RPMI8226 (cell line): ENCODE measurements around the gene OR11A1.

Source experiments
- DNase-seq: peaks from one replicate; pipeline ENCODE4 v3.0.0-alpha.2; 2015

Gene OR11A1, protein sequence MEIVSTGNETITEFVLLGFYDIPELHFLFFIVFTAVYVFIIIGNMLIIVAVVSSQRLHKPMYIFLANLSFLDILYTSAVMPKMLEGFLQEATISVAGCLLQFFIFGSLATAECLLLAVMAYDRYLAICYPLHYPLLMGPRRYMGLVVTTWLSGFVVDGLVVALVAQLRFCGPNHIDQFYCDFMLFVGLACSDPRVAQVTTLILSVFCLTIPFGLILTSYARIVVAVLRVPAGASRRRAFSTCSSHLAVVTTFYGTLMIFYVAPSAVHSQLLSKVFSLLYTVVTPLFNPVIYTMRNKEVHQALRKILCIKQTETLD

DNA sequence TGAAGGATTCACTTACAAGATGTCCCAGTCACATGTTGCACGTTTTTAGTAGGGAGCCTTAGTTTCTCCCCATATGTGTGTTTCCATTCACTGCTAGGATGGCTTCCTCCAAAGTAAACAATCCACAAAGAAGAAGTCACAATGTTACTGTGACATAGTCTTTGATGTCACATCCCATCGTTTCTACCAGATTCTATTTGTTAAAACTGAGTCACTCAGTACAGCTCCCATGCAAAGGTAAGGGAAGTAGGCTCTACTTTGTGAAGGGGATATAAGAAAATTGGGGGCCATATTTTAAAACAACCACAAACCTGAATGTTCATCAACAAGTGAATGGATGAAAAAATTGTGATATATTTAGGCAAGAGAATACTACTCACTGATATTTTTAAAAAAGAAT is at the start of gene OR11A1, which contains the start of gene OR2H1:
Gene OR11A1, minus strand, starts transcription at position 101 of the 400 bp plus-strand sequence. CDS start 29,430 bp downstream, outside the sequence.
Gene OR2H1, plus strand, starts transcription at position 185 of the 400 bp plus-strand sequence. CDS start 4,615 bp downstream, outside the sequence.
- DNase-seq = no peak

DNA sequence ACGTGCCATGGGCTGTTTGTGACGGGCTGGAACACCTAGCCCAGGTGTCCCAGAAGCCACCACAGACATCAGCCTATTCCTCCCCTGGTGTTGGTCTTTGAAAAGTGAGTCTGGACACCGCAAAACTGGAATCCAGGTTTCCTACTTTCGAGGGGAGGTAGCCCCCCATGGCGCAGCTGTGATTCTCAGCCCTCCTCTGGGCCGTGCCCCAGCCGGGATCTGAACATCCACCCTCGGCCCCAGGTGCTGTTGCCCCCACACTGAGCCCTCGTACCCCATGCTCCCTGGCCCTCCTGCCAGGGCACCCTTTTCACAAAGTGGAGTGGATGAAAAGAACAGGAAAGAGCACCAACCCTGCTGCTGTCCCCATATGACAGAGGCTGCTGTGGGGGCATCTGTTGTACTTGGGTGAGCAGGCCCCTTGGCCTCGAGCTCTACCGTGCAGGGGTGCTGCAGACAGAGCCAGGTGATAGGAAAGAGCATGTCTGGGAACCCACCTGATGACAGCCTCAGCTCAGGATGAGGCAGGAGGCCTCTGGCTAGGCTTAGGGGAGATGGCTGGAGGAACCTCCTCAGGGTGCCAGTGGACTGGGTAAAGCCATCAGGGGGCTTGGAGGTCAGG is 49.7 kb upstream of the OR11A1 start:
- DNase-seq = no peak

DNA sequence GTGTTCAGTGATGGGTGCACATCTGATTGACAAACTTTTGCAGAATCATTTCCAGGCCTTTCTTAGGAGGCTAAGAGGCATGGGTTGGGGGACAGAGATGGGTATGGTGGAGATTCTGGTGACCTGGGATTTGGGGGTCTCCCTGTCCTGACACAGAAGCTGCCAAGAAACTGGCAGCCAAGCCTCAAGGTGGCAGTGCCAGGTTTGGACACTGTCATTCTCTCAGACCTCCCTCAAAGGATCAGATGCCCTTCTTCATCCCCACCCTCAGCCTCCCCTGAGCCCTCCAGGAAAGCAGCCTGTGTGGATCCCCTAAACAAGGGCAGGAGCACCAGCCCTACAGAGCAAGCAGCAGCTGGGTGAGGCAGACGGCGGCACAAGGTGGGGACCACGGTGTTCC is 48.9 kb upstream of the OR11A1 start:
- DNase-seq = no peak

DNA sequence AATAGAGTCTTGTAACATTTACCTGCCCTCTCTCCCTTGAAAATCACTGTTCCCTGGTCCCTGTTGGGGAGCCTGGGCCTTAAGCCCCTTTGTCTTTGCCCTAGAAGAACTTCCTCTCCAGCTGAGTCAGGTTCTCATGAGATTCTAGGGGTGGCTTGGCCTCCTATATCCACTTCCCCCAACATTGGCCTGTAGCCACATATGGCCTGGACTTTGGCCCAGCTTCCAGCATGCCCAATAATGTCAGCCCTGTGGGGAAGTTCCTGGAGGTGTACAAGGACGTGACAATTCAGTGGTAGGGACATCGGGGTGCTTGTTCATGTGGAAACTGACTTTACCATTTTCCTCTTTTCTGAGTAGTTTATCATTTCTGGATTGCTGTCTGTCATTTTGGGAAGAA is 48.1 kb upstream of the OR11A1 start:
- no peak for DNase-seq

DNA sequence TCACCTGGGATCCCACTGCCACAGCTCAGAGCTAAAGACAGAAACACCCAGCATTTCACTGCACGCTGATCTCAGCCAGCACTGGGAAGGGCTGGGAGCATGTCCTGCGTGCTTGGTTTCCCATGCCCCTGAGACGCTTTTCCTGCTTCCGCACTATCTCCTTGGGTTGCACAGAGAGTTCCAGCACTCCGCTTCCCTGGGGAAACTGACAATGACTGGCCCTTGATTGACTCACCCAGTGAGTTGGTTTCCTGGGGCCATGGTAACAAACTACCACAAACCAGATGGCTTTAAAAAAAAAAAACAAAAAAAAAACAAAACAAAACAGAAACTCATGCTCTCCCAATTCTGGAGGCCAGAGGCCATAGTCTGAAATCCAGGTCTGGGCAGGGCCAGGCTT is 45.7 kb upstream of the OR11A1 start:
- DNase-seq = no peak

DNA sequence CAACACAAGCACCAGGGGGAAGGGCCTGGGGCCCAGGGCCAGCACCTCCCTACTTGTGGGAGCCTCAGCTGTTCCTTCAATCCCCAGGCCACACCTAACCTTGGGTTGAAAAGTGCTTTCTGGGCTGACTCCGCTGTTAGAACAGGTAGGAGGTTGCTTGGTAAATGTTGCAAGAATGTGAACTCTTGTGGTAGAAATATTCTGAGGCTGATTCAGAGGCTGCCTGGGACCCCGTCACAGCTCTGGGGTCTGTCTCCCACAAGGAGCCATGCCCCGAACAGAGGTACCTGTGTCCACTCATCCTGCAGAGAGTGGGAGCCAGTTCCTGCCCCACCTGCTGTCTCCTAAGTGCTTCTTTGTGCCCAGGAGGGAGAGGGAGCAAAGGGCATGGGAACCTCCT is 45.3 kb upstream of the OR11A1 start:
- DNase-seq = no peak

DNA sequence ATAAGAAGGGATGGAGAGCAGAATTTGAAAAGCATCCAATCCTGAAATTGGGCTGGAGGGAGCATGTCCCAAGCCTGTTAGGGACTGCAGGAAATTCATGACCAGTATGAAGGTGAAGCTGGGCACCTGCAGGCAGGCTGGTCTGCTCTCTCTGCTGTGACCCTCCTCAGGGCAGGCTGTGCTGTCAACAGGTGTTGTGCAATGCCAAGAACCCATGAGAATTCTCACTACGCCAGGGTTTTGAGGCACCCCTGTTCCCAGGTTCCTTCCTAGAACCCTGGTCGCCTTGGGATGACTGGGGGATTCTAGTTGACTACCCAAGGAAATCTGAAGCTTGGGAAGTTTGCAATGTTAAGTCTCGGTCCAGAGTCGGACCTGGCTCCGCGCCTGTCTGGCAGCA is 44.2 kb upstream of the OR11A1 start:
- no peak for DNase-seq

DNA sequence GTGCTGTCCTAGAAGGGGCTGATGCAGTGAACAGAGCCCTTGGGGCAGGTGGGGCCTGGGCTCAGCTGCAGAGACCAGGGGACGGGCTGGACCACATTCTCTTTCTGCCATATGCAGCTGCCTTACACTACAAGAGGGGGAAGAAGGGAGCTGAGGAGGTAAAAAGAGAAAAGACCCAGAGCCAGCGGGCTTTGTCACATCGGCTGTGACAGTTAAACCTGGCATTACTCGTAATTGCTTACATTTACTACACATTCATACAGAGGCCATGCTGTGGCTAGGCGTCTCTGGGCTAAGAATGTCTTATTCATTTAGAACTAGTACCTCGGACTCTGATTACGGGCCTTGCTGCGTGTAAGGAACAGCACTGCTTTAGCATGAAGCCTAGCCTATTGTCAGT is 43.7 kb upstream of the OR11A1 start:
- DNase-seq = no peak

DNA sequence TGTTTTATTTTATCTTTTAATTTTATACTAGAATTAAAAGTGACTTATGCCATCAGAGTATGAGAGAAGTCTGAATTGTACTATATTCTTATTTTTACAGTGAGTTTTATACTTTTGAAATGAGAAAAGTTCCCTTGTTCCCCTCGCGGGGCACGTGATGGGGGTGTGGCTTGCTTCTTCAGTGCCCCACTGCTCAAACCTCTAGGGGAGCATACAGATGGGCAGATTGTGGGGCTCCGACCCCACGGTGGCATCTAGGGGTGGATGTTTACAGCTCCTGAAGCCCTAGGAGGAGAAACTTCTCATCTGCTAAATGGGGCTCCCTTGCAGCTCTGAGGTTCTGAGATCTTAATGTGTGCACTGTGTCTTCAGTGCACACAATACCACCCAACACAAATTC is 42.8 kb upstream of the OR11A1 start:
- no peak for DNase-seq

DNA sequence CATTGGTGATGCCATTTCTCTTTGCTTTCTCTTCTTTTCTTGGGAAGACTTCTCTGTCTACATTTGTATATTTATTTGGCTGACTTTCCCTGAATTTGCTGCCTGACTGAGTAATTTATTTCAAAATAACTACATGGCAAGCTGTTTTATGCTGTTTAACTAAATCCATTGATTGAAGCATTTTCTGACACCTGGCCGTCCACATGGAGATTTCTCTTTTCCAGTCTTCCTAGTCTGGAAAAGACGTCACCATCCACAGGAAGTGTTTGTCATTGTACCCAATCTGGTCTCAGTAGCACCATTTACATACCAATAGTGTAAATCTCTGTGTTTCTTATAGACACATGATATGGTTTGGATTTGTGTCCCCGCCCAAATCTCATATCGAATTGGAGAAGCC is 40.1 kb upstream of the OR11A1 start:
- no peak for DNase-seq

DNA sequence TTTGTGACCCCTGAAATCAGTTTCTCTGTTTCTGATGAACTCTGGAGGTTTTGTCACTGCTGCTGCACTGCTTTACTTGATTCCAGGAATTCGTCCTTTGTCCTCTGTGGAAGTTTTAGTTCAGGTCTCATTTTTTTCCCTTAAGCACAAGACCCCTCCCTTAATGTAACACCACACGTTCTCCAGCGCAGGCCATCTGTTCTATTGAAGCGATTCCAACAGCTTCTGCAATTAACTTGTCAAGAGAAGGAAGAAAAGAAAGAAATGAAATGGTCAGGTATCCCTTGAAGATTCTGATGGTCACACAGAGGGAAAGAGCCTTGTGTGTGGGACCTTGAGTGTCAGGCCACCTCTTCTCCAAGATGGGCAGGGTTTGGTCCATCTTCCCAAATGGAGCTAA is 38.7 kb upstream of the OR11A1 start:
- DNase-seq = no peak

DNA sequence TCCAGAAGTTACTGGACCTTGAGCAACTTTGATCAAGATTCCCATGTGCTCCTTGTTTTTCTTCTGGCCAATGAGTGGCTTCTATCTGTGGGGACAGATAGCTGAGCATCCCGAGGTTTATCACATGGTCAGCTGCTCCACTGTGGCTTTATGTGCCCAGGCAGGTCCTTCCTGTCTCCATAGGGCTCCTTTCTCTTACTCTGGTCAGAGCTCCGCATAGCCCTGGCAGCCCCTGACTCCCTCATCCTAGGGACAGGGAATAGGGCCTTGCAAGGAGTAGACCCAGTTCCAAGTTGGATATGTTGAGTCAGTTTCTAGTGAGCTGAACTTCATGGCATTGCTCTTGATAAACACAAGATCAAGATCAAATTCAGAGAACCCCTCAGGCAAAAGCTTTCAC is 37.3 kb upstream of the OR11A1 start:
- no peak for DNase-seq

DNA sequence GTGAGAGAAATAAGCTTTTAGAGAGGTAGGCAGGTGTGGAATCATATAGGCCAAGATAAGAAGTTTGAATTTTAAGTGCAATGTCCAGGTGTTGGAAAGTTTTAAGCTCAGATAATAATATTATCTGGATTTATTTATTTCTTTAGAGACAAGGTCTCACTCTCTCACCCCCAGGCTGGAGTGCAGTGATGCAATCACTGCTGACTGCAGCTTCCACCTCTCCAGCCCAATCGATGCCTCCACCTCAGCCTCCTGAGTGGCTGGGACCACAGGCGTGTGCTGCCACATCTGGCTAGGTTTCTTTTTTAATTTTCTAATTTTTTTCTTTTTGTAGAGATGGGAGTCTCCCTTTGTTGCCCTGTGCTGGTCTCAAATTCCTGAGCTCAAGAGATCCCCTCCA is 36.4 kb upstream of the OR11A1 start:
- no peak for DNase-seq

DNA sequence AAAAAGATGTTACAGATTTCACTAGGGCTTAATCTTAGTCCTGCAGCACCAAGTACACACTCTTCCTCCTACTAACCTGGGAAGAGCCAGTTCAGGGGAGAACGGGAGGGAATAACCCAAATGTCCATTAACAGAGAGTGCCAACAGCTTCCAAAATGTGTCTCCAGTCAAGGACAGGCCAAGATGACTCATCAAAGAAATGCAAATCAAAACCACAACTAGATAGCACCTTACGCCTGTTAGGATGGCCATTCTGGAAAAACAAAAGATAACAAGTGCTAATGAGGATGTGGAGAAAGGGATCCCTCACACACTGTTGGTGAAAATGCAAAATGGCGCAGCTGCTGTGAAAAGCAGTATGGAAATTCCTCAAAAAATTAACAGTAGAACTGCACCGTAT is 34.7 kb upstream of the OR11A1 start:
- DNase-seq = no peak

DNA sequence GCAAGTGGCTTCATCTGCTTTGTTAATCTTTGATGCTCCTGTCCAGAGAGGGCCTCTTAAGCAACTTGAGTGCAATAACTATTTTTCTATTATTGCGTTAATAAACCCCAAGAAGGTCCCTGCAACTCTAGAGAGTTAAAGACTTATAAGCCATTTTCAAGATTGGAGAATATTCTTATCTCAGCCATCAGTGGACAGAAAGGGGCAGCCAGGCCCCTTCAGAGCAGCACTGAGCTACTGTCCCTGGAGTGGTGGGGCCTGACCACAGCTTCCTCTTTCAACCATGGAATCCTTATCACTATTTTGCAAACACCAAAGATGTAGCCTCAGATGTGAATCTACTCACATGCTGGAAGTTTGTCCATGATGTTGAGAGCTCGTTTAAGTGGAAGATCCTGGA is 33.7 kb upstream of the OR11A1 start:
- DNase-seq = no peak

DNA sequence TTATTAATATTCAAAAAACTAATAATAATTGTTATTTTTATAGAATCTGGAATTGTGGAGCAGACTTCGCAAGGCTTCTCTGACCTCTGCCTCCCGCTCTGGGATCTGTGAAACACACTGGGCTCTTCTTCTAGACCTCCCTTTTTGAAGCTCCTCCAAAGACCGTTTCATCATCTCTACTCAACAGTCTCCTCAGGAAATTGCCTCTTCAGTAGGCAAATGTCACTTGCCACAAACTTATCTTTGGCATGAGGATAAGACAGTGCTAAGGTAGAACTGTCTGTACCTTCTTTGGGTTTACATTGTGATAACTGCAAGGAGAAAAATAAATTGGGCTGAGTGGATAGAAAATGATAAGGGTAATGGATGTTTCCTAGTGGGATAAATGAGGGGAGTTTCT is 33.2 kb upstream of the OR11A1 start:
- DNase-seq = no peak

DNA sequence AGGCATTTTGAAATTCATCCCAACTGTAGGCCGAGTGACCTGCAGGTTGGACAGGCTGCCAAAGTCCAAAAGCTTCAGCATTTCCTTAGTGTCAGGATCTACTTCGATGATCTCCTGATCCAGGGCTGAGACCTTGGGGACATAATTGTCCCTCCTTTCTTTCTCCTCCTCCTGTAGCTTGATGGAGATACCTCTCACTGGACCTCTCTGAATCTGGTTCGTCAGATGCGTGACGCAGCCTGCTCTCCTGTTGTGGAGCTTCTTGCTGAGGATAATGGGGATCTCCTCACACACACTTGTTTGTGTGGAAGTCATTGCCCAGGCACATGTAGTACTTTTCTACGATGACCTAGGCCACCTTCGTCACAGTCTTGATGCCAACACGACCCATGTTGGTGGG is 32.4 kb upstream of the OR11A1 start:
- no peak for DNase-seq

DNA sequence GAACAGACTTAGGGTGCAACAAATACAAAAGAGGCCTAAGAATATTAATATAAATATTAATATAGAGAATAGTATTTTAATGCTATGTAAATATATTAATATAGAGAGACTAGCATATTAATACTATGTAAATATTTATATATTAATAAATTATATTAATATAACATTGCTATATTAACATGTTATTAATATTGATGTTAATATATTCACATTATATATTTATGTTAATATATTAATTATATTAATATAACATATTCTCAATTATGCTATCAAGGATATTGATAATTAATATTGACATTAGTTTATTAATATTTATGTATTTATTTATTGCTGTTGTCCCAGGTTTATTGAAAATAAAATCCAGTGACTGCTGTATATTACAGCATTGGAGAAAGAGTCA is 32.0 kb upstream of the OR11A1 start:
- no peak for DNase-seq

DNA sequence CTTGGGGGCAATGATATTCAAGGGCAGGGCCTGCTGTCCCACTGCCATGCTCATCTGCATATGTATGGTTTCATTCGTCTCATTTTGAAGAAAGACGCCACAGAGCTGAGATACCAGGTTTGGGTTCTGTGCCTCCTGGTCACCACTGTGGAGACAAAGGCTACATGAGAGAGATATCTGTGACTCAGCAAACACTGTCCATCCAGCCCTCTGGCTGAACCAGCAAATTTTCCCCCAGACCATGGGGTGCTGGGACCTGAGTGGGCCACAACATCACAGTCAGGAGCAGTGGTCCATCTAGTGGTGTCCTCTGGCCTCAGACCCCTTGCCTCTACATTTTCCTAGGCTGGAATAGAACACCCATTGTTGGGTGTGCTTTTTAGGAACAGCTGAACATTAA is 30.8 kb upstream of the OR11A1 start, which contains the start of gene MAS1L:
Gene MAS1L, minus strand, starts transcription at position 297 of the 400 bp plus-strand sequence. Its CDS starts 54 bp downstream, at position 243.
- no peak for DNase-seq

DNA sequence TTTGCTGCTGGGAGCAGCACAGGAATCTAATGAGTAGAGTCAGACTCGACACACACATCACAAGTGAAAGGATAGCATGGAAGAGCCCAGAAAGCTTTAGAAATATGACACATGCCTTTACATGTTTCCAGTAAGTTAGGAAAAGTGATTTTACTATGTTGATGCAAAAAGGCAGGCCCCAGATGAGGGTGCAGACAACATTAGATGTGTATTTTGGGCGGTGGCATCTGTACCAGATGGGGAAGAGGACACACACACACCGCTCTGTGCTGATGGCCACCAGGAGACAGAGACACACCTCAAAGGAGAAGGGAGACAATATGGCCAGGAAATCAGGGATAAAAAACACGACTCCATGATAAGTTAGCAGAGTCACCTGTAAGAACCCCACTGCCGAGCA is 30.3 kb upstream of the OR11A1 start:
- DNase-seq = no peak

DNA sequence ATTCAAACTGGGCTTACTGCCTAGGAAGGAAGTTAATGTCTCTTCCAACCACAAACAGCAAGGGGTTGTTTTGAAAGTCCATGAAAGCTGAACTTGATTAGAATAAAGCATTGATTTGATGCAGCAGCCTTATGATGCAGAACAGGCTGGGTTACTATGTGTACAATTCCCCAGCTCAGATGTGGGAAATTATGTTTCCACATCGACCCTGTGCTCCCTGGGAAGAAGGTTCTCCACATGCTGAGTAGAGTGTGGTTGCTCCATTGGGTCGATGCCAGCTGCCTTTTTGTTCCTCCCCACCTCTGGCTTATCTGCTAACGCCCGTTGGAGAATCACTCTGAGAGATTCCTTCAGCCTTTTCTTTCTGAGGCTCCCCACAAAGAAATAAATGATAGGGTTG is 29.7 kb upstream of the OR11A1 start:
- DNase-seq = no peak

DNA sequence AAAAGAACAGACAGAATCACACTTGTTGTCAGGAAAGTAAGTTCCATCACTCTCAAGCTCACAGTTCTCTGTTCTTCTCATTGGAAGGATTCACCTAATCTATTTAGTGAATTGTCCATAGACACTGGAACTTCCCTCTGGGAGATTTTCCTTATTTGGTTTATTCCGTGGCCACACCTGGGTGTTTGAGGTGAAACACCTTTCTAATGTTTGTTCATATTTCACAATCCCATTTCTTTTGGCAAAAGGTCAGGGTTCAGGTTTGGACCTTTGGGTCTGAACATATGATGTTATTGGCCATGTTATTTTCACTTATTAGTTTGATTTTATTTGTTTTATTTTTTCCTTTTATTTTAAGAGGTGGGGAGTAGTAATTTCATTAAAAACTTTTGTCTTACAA is 26.9 kb upstream of the OR11A1 start:
- no peak for DNase-seq

DNA sequence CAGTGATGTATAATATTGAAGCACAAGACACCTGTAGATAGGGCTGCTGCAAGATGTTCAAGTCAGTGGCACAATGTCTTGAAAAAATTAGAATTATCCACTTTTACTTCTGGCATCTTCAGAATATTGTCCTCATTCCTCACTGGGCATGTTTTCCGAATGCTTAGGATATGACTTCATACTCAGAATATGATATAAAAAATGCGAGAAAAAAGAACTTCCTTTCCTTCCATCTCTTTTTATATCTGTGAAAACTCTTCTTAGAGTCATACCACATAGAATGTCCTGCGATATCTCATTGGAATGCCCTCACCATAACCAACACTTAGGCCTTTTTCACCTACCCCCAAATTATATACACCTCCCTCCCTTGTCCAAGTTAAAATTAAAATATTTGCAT is 26.3 kb upstream of the OR11A1 start:
- no peak for DNase-seq

DNA sequence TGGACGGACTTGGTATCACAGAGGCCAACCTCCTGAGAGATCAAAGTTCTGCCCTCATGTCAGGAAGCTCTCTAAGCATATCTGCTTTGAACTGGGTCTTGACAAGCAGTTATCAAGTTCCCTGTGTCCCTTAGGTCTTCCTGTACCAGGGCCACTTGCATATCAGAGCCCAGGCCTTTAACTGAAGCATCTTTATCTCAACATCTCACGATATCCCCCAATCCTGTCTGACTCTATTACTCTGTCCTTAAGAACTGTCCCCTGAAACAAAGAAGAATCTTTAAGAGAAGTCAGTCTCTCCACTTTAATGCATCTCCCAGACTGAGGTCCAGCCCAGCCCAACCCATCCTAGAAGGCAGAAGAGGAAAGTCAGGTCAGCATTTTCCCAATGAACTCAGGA is 22.7 kb upstream of the OR11A1 start:
- DNase-seq = no peak

DNA sequence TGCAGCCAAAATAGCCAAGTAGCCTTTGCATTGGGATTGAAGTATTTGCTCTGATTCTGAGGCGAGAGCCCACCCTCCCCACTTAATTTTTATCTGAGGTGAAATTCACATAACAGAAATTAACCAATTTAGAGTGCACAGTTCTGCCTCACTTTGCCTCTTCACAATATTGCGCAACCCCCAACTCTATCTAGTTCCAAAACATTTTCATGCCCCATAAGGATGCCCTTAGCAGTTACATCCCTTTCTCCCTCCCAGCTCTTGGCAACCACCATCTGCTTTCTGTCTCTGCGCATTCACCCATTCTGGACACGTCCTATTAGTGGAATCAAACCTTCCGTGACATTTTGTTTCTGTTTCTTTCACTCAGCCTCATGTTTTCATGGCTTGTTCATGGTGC is 21.9 kb upstream of the OR11A1 start:
- no peak for DNase-seq
